Right lobe of liver (tissue), 4 donors: ENCODE measurements around the gene NUP153.
"Not testable (repeated sequence)": the region's sequence is repeated elsewhere in the genome, so short reads cannot be mapped to it uniquely, and the experiment has no call there.

Source experiments
- CTCF ChIP-seq, 4 donors: fragments of 200-600 bp in 3 of 4; fragments of 450-650 bp in 1 of 4; IDR thresholded peaks; one replicate each; pipeline versions ENCODE4 v1.5.1 to v1.8.0; 2016 to 2022; ENCODE audit warnings: antibody characterized with exemption in 4 of 4, mild to moderate bottlenecking in 2 of 4
- POLR2A ChIP-seq: fragments of 450-650 bp; IDR thresholded peaks from one replicate; pipeline ENCODE4 v1.6.1; 2017; ENCODE audit warnings: antibody characterized with exemption, mild to moderate bottlenecking
- donor health status: DM: no; HTN: no; CAD: no.
- donor health status: DM: no; HTN: no; CAD: no.
- donor health status: DM: no; HTN: yes; CAD: no.

DNA sequence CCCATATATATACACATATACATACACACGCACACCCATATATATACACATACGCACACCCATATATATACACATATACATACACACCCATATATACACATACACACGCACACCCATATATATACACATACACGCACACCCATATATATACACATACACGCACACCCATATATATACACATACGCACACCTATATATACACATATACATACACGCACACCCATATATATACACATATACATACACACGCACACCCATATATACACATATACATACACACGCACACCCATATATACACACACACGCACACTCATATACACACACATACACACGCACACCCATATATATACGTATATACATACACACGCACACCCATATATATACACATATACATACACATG is 120.1 kb downstream of the NUP153 start:
- not testable (repeated sequence) for TF ChIP-seq CTCF (IDR thresholded peaks at IDR 0.05); POLR2A
